ENCODE measurements around the gene RASGRF2.
"Not testable (repeated sequence)": the region's sequence is repeated elsewhere in the genome, so short reads cannot be mapped to it uniquely, and the experiment has no call there.

Gene RASGRF2

GRCh38 chr5:81045389-81045807, 85.2 kb downstream of the RASGRF2 start:
- no peak overlapping the region for H3K4me3 ChIP-seq (replicated peaks in 1 of 2; ENCODE audit: low read depth in 2 of 2, low read length in 2 of 2)
- TF ChIP-seq CTCF (IDR thresholded peaks at IDR 0.05; ENCODE audit: low read depth, low read length): no peak
- DNase-seq (ENCODE audit: low read depth in 2 of 2): no peak

GRCh38 chr5:81046041-81046440, 85.9 kb downstream of the RASGRF2 start:
- no peak overlapping the region for H3K4me3 ChIP-seq (replicated peaks in 1 of 2; ENCODE audit: low read depth in 2 of 2, low read length in 2 of 2)
- no peak for DNase-seq (ENCODE audit: low read depth in 2 of 2)
- TF ChIP-seq CTCF (IDR thresholded peaks at IDR 0.05; ENCODE audit: low read depth, low read length): no peak

GRCh38 chr5:81052325-81052724, 92.2 kb downstream of the RASGRF2 start:
- no peak for TF ChIP-seq CTCF (IDR thresholded peaks at IDR 0.05; ENCODE audit: low read depth, low read length)
- H3K4me3 ChIP-seq (replicated peaks in 1 of 2; ENCODE audit: low read depth in 2 of 2, low read length in 2 of 2): no peak overlapping the region
- DNase-seq (ENCODE audit: low read depth in 2 of 2): no peak

- DNase-seq (ENCODE audit: low read depth in 2 of 2); H3K4me3 ChIP-seq (replicated peaks in 1 of 2; ENCODE audit: low read depth in 2 of 2, low read length in 2 of 2): not testable (repeated sequence)
Observed at GRCh38 chr5:81053282-81053681, 93.1 kb downstream of the RASGRF2 start.

GRCh38 chr5:81058121-81058520, 98.0 kb downstream of the RASGRF2 start:
- DNase-seq (ENCODE audit: low read depth in 2 of 2): no peak
- TF ChIP-seq CTCF (IDR thresholded peaks at IDR 0.05; ENCODE audit: low read depth, low read length): no peak
- no peak overlapping the region for H3K4me3 ChIP-seq (replicated peaks in 1 of 2; ENCODE audit: low read depth in 2 of 2, low read length in 2 of 2)

GRCh38 chr5:81065492-81065891, 105.3 kb downstream of the RASGRF2 start:
- no peak overlapping the region for H3K4me3 ChIP-seq (replicated peaks in 1 of 2; ENCODE audit: low read depth in 2 of 2, low read length in 2 of 2)
- no peak for TF ChIP-seq CTCF (IDR thresholded peaks at IDR 0.05; ENCODE audit: low read depth, low read length)
- DNase-seq (ENCODE audit: low read depth in 2 of 2): no peak

GRCh38 chr5:81066102-81066501, 105.9 kb downstream of the RASGRF2 start:
- H3K4me3 ChIP-seq (replicated peaks in 1 of 2; ENCODE audit: low read depth in 2 of 2, low read length in 2 of 2): no peak overlapping the region
- TF ChIP-seq CTCF (IDR thresholded peaks at IDR 0.05; ENCODE audit: low read depth, low read length): no peak

More at GRCh38 chr5:81066102-81066501, 105.9 kb downstream of the RASGRF2 start:
- no peak for DNase-seq (ENCODE audit: low read depth in 2 of 2)

Data from cardiac fibroblast (primary cell).